22Rv1 (cell line): ENCODE data around the gene PDGFRB.

Experiments
- ZFX ChIP-seq: fragments of 450-650 bp; IDR thresholded peaks from 2 replicates; pipeline ENCODE4 v1.6.1; 2017; ENCODE audit warnings: antibody characterized with exemption, borderline replicate concordance
- TF ChIP-seq, protein P1 (sequence below): fragments of 450-650 bp; IDR thresholded peaks from 2 replicates; pipeline ENCODE4 v1.5.1; 2017; ENCODE audit warnings: mild to moderate bottlenecking

DNA sequence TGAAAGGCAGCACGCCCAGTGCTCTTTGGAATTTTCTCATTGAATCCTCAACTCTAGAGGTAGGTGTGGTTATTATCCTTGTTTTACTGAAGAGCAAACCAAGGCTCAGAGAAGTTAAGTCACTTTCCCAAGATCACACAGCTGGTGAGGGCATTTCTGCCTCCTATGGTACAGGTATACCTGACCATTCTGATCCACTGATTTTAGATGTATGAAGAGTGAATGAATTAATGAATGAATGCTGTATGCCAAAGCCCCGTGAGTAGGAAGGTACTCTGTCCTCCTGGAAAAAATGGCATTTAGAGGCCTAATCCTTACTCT is 51.1 kb downstream of the PDGFRB start:
- TF ChIP-seq, protein P1, sequence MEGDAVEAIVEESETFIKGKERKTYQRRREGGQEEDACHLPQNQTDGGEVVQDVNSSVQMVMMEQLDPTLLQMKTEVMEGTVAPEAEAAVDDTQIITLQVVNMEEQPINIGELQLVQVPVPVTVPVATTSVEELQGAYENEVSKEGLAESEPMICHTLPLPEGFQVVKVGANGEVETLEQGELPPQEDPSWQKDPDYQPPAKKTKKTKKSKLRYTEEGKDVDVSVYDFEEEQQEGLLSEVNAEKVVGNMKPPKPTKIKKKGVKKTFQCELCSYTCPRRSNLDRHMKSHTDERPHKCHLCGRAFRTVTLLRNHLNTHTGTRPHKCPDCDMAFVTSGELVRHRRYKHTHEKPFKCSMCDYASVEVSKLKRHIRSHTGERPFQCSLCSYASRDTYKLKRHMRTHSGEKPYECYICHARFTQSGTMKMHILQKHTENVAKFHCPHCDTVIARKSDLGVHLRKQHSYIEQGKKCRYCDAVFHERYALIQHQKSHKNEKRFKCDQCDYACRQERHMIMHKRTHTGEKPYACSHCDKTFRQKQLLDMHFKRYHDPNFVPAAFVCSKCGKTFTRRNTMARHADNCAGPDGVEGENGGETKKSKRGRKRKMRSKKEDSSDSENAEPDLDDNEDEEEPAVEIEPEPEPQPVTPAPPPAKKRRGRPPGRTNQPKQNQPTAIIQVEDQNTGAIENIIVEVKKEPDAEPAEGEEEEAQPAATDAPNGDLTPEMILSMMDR: no peak
- TF ChIP-seq ZFX: no peak
